ENCODE results near the gene APBB1IP.

GRCh38 chr10:26517141-26517867 lies 79.2 kb downstream of the APBB1IP start:
- TF ChIP-seq ARNT (IDR thresholded peaks at IDR 0.05) (no peak), SP1 (IDR thresholded peaks at IDR 0.05) (no peak), CTBP1 (IDR thresholded peaks at IDR 0.05; ENCODE audit: borderline replicate concordance) (no peak), ELF4 (IDR thresholded peaks at IDR 0.05) (no peak), FOXK2 (IDR thresholded peaks at IDR 0.05) (no peak), NFRKB (IDR thresholded peaks at IDR 0.05) (no peak), ZNF384 (IDR thresholded peaks at IDR 0.05) (no peak), BHLHE40 (IDR thresholded peaks at IDR 0.05; ENCODE audit: borderline replicate concordance) (no peak), SUZ12 (IDR thresholded peaks at IDR 0.05) (no peak)
